Measurements from ENCODE around the gene LGALS9.
"Not testable (repeated sequence)": the region's sequence is repeated elsewhere in the genome, so short reads cannot be mapped to it uniquely, and the experiment has no call there.

Gene LGALS9

DNA sequence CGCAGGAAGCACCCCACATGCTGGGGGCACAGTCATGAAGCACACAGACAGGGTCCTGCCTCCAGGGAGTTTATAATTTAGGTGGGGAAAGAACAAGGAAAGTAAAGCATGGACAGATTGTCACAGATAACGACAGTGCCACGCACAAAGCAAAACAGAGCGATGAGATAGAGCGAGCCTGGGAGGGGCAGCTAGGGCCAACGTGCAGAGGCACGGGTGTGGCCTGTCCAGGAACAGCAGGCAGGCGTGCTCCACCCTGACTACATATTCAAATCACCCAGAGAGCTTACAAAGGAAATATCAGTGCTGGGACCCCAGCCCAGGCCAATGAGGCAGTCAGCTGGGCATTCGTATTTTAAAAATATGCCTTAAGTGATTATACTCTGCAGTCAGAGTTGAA, 16.8 kb downstream of the LGALS9 start:
- Histone ChIP-seq H3K27ac (ENCODE audit: extremely low read depth, low read depth, low read length) (no peak overlapping the region), H3K9me3 (ENCODE audit: control insufficient read depth, insufficient read depth, low read depth, low read length) (no peaks in the 10 kb centered on the region), H3K4me3 (ENCODE audit: low read depth, low read length) (no peak overlapping the region), H3K4me1 (ENCODE audit: control insufficient read depth, insufficient read depth, low read length) (no peaks in the 10 kb centered on the region), H3K36me3 (ENCODE audit: control insufficient read depth in 2 of 2, insufficient read depth in 1 of 2, low read length in 2 of 2) (no peaks in the 10 kb centered on the region)
- TF ChIP-seq ZNF529 (tag by site-specific recombination; IDR thresholded peaks at IDR 0.05; ENCODE audit: insufficient replicate concordance) (no peak), ZNF10 (tag by site-specific recombination; IDR thresholded peaks at IDR 0.05) (no peak), KLF1 (tag by site-specific recombination; IDR thresholded peaks at IDR 0.05) (peak; percentile 78)
- ChIA-PET CTCF (interaction anchor here (0.8 to 11.6 kb wide), 4 partner anchors 24 to 298 kb away, joined by 3 to 278 read pairs (median 135); no protein-coding TSS in a partner anchor), POLR2A (interaction anchor here (0.6 kb wide), 1 partner anchor 77 kb away, joined by 3 read pairs; no protein-coding TSS in a partner anchor)

DNA sequence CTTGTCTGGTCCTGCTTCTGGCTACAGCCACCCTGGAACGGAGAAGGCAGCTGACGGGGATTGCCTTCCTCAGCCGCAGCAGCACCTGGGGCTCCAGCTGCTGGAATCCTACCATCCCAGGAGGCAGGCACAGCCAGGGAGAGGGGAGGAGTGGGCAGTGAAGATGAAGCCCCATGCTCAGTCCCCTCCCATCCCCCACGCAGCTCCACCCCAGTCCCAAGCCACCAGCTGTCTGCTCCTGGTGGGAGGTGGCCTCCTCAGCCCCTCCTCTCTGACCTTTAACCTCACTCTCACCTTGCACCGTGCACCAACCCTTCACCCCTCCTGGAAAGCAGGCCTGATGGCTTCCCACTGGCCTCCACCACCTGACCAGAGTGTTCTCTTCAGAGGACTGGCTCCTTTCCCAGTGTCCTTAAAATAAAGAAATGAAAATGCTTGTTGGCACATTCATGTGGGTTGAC, 18.2 kb downstream of the LGALS9 start:
- CTCF ChIA-PET, result interaction anchor here (11.4 to 11.6 kb wide), 2 partner anchors 40 to 105 kb away, joined by 267 to 278 read pairs; no protein-coding TSS in a partner anchor
- H3K9me3 ChIP-seq (ENCODE audit: control insufficient read depth, insufficient read depth, low read depth, low read length); H3K4me3 ChIP-seq (ENCODE audit: low read depth, low read length); H3K27ac ChIP-seq (ENCODE audit: extremely low read depth, low read depth, low read length); H3K4me1 ChIP-seq (ENCODE audit: control insufficient read depth, insufficient read depth, low read length); POLR2A ChIA-PET; H3K36me3 ChIP-seq (ENCODE audit: control insufficient read depth in 2 of 2, insufficient read depth in 1 of 2, low read length in 2 of 2): not testable (repeated sequence)

DNA sequence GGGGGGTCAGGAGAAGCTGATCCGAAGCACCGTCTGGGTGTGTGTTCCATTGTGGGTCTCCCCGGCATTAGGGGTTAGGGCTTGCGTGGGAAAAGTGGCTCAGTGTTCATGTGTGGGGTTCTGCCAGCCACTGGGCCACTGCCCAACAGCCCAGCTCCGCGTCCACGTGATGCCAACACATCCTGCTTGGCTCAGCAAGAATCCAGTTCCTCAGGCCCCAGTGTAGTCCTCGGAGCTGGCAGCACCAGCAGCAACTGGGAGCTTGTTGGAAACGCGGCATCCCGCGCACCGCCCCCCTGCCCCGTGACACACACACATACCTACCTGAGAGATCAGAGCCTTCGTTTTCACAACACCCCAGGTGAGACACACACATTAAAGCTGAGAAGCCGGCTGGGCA, 18.9 kb downstream of the LGALS9 start:
- ChIA-PET POLR2A (no interaction called here), CTCF (interaction anchor here (0.7 to 11.6 kb wide), 15 partner anchors 9 to 418 kb away, joined by 3 to 278 read pairs (median 6); no protein-coding TSS in a partner anchor)
- Histone ChIP-seq H3K4me3 (ENCODE audit: low read depth, low read length) (no peak overlapping the region), H3K36me3 (ENCODE audit: control insufficient read depth in 2 of 2, insufficient read depth in 1 of 2, low read length in 2 of 2) (no peaks in the 10 kb centered on the region), H3K4me1 (ENCODE audit: control insufficient read depth, insufficient read depth, low read length) (no peaks in the 10 kb centered on the region), H3K27ac (ENCODE audit: extremely low read depth, low read depth, low read length) (no peak overlapping the region), H3K9me3 (ENCODE audit: control insufficient read depth, insufficient read depth, low read depth, low read length) (no peaks in the 10 kb centered on the region)
- TF ChIP-seq, protein P1, sequence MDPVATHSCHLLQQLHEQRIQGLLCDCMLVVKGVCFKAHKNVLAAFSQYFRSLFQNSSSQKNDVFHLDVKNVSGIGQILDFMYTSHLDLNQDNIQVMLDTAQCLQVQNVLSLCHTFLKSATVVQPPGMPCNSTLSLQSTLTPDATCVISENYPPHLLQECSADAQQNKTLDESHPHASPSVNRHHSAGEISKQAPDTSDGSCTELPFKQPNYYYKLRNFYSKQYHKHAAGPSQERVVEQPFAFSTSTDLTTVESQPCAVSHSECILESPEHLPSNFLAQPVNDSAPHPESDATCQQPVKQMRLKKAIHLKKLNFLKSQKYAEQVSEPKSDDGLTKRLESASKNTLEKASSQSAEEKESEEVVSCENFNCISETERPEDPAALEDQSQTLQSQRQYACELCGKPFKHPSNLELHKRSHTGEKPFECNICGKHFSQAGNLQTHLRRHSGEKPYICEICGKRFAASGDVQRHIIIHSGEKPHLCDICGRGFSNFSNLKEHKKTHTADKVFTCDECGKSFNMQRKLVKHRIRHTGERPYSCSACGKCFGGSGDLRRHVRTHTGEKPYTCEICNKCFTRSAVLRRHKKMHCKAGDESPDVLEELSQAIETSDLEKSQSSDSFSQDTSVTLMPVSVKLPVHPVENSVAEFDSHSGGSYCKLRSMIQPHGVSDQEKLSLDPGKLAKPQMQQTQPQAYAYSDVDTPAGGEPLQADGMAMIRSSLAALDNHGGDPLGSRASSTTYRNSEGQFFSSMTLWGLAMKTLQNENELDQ (tag by site-specific recombination; IDR thresholded peaks at IDR 0.05; ENCODE audit: low read depth), result no peak
- TF ChIP-seq, protein P2, sequence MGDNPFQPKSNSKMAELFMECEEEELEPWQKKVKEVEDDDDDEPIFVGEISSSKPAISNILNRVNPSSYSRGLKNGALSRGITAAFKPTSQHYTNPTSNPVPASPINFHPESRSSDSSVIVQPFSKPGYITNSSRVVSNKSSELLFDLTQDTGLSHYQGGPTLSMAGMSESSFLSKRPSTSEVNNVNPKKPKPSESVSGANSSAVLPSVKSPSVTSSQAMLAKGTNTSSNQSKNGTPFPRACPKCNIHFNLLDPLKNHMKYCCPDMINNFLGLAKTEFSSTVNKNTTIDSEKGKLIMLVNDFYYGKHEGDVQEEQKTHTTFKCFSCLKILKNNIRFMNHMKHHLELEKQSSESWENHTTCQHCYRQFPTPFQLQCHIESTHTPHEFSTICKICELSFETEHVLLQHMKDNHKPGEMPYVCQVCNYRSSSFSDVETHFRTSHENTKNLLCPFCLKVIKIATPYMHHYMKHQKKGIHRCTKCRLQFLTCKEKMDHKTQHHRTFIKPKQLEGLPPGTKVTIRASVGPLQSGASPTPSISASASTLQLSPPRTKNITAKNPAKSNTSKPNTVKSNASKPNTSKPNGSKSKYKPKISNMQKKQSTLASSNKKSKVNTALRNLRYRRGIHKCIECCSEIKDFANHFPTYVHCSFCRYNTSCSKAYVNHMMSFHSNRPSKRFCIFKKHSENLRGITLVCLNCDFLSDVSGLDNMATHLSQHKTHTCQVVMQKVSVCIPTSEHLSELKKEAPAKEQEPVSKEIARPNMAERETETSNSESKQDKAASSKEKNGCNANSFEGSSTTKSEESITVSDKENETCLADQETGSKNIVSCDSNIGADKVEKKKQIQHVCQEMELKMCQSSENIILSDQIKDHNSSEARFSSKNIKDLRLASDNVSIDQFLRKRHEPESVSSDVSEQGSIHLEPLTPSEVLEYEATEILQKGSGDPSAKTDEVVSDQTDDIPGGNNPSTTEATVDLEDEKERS (tag by site-specific recombination; IDR thresholded peaks at IDR 0.05), result no peak
- TF ChIP-seq REPIN1 (tag by site-specific recombination; IDR thresholded peaks at IDR 0.05; ENCODE audit: low read depth) (no peak), ZFP41 (tag by site-specific recombination; IDR thresholded peaks at IDR 0.05; ENCODE audit: borderline replicate concordance) (no peak), ZNF302 (tag by site-specific recombination; IDR thresholded peaks at IDR 0.05; ENCODE audit: low read depth) (no peak), ZBTB21 (tag by site-specific recombination; IDR thresholded peaks at IDR 0.05) (no peak), ZNF707 (tag by site-specific recombination; IDR thresholded peaks at IDR 0.05) (no peak), ZNF529 (tag by site-specific recombination; IDR thresholded peaks at IDR 0.05; ENCODE audit: insufficient replicate concordance) (no peak), ZNF48 (tag by site-specific recombination; IDR thresholded peaks at IDR 0.05) (no peak), ZNF701 (tag by site-specific recombination; IDR thresholded peaks at IDR 0.05) (no peak), ZNF629 (tag by site-specific recombination; IDR thresholded peaks at IDR 0.05) (no peak), ZNF10 (tag by site-specific recombination; IDR thresholded peaks at IDR 0.05) (no peak), ZNF140 (tag by site-specific recombination; IDR thresholded peaks at IDR 0.05) (no peak), ZNF843 (tag by site-specific recombination; IDR thresholded peaks at IDR 0.05) (no peak), ZNF658 (tag by site-specific recombination; IDR thresholded peaks at IDR 0.05) (no peak)
- TF ChIP-seq, protein P3, sequence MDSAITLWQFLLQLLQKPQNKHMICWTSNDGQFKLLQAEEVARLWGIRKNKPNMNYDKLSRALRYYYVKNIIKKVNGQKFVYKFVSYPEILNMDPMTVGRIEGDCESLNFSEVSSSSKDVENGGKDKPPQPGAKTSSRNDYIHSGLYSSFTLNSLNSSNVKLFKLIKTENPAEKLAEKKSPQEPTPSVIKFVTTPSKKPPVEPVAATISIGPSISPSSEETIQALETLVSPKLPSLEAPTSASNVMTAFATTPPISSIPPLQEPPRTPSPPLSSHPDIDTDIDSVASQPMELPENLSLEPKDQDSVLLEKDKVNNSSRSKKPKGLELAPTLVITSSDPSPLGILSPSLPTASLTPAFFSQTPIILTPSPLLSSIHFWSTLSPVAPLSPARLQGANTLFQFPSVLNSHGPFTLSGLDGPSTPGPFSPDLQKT (IDR thresholded peaks at IDR 0.05; ENCODE audit: borderline replicate concordance, low read depth, low read length), result no peak
- TF ChIP-seq, protein P4, sequence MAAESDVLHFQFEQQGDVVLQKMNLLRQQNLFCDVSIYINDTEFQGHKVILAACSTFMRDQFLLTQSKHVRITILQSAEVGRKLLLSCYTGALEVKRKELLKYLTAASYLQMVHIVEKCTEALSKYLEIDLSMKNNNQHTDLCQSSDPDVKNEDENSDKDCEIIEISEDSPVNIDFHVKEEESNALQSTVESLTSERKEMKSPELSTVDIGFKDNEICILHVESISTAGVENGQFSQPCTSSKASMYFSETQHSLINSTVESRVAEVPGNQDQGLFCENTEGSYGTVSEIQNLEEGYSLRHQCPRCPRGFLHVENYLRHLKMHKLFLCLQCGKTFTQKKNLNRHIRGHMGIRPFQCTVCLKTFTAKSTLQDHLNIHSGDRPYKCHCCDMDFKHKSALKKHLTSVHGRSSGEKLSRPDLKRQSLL (tag by site-specific recombination; IDR thresholded peaks at IDR 0.05), result no peak

Measured in HEK293 (cell line).